ENCODE results near the gene WDCP.

- TF ChIP-seq CTCF (IDR thresholded peaks at IDR 0.05) (no peak), ZFX (IDR thresholded peaks at IDR 0.05; ENCODE audit: borderline replicate concordance) (no peak)
These were observed 35.8 kb upstream of the WDCP start for GRCh38 chr2:24082787-24083566.
